Activated T-cell treated with anti-CD3 and anti-CD28 coated beads, Interleukin-2, amount 50 U/mL, for 4 hours (primary cell): ENCODE data around the gene MPP1. TPM values are rescaled to one million over a fixed set of nuclear protein-coding genes. Genes with fewer than 3 reads are reported as not detected.

Experiments used
- ATAC-seq, 2 donors: fragments of 200-7000 bp; cut with Tn5 transposase; one replicate each; pipeline ENCODE4 v1.10.0; 2021
- DNase-seq: peaks from one replicate; pipeline ENCODE4 v3.0.0-alpha.2; 2020
- H3K27me3 Mint-ChIP-seq: one replicate; pipeline ENCODE4 v1.8.0; 2021; ENCODE audit warnings: low read depth, mixed read lengths
- H3K36me3 Mint-ChIP-seq: one replicate; pipeline ENCODE4 v1.8.0; 2022; ENCODE audit warnings: mixed read lengths; ENCODE audit not compliant: insufficient read depth
- H3K4me1 Mint-ChIP-seq: one replicate; pipeline ENCODE4 v1.8.0; 2021; ENCODE audit warnings: low read depth, mixed read lengths
- H3K4me3 Mint-ChIP-seq: one replicate; pipeline ENCODE4 v1.8.0; 2021; ENCODE audit warnings: mild to moderate bottlenecking, moderate library complexity, mixed read lengths
- H3K9me3 Mint-ChIP-seq: one replicate; pipeline ENCODE4 v1.8.0; 2021; ENCODE audit warnings: mixed read lengths
- total RNA-seq, 3 donors: library from RNA; stranded (reverse); gene quantifications; one replicate each; pipeline ENCODE4 v1.2.1, GENCODE V29; 2021

Gene MPP1
- total RNA-seq, 3 donors from 2014 or later: 8.0 to 8.8 (median 8.0) TPM

- Mint-ChIP-seq H3K4me3 (no peak overlapping the region), H3K36me3 (peaks cover 36% of the 10 kb centered on the region), H3K27me3 (no peaks in the 10 kb centered on the region), H3K4me1 (peaks cover 15% of the 10 kb centered on the region), H3K9me3 (no peaks in the 10 kb centered on the region)
- DNase-seq (no peak), ATAC-seq (no peak)
Measured at GRCh38 chrX:154774622-154775021, 30.7 kb downstream of the MPP1 start.

- Mint-ChIP-seq H3K27me3 (no peaks in the 10 kb centered on the region), H3K4me1 (peaks cover 35% of the 10 kb centered on the region), H3K9me3 (no peaks in the 10 kb centered on the region), H3K36me3 (peaks cover 17% of the 10 kb centered on the region), H3K4me3 (peak within 1 kb of the TSS; percentile 89)
- ATAC-seq (peak; percentile 87 to 90), DNase-seq (peak; percentile 93)
Measured at GRCh38 chrX:154762537-154763296, 42.6 kb downstream of the MPP1 start, which contains the start of gene DKC1. Gene DKC1, plus strand, starts transcription at chrX:154762864. Its CDS starts 102 bp downstream, at chrX:154762966.

- Mint-ChIP-seq H3K27me3 (no peaks in the 10 kb centered on the region), H3K4me3 (peak overlapping the region; percentile 89), H3K36me3 (peaks cover 12% of the 10 kb centered on the region), H3K4me1 (peaks cover 33% of the 10 kb centered on the region), H3K9me3 (no peaks in the 10 kb centered on the region)
- DNase-seq (no peak), ATAC-seq (no peak)
Measured at GRCh38 chrX:154761977-154762536, 43.2 kb downstream of the MPP1 start.

- peaks cover 14% of the 10 kb centered on the region for H3K4me1 Mint-ChIP-seq
- no peaks in the 10 kb centered on the region for H3K27me3 Mint-ChIP-seq
- no peaks in the 10 kb centered on the region for H3K9me3 Mint-ChIP-seq
- no peak for ATAC-seq
- no peak overlapping the region for H3K4me3 Mint-ChIP-seq
- DNase-seq: no peak
- H3K36me3 Mint-ChIP-seq: no peaks in the 10 kb centered on the region
Measured at GRCh38 chrX:154758696-154759095, 46.6 kb downstream of the MPP1 start.

- H3K27me3 Mint-ChIP-seq: no peaks in the 10 kb centered on the region
- no peak for ATAC-seq
- no peaks in the 10 kb centered on the region for H3K36me3 Mint-ChIP-seq
- no peak for DNase-seq
- H3K9me3 Mint-ChIP-seq: no peaks in the 10 kb centered on the region
- H3K4me3 Mint-ChIP-seq: peak overlapping the region; percentile 75
- peaks cover 16% of the 10 kb centered on the region for H3K4me1 Mint-ChIP-seq
Measured at GRCh38 chrX:154751669-154752271, 53.5 kb downstream of the MPP1 start.

GRCh38 chrX:154751203-154751668 lies 54.0 kb downstream of the MPP1 start:
- Mint-ChIP-seq H3K27me3 (no peaks in the 10 kb centered on the region), H3K36me3 (no peaks in the 10 kb centered on the region), H3K4me1 (peaks cover 21% of the 10 kb centered on the region), H3K4me3 (peak overlapping the region; percentile 75), H3K9me3 (no peaks in the 10 kb centered on the region)
- DNase-seq (no peak), ATAC-seq (peak; percentile 29)

GRCh38 chrX:154750301-154751202 lies 54.7 kb downstream of the MPP1 start, which contains the start of gene GAB3:
Gene GAB3, minus strand, starts transcription at chrX:154751077. Its CDS starts 52 bp downstream, at chrX:154751025.
- Mint-ChIP-seq H3K4me1 (peaks cover 24% of the 10 kb centered on the region), H3K4me3 (peak within 1 kb of the TSS; percentile 75), H3K27me3 (no peaks in the 10 kb centered on the region), H3K9me3 (no peaks in the 10 kb centered on the region), H3K36me3 (no peaks in the 10 kb centered on the region)
- DNase-seq: peak; percentile 26
- peak; percentile 72 to 76 for ATAC-seq

GRCh38 chrX:154749856-154750255 lies 55.4 kb downstream of the MPP1 start:
- Mint-ChIP-seq H3K4me1 (peaks cover 26% of the 10 kb centered on the region), H3K4me3 (peak overlapping the region; percentile 75), H3K9me3 (no peaks in the 10 kb centered on the region), H3K27me3 (no peaks in the 10 kb centered on the region), H3K36me3 (no peaks in the 10 kb centered on the region)
- DNase-seq (no peak), ATAC-seq (no peak)

GRCh38 chrX:154748712-154749339 lies 56.5 kb downstream of the MPP1 start:
- H3K36me3 Mint-ChIP-seq: no peaks in the 10 kb centered on the region
- peak; percentile 56 to 59 for ATAC-seq
- no peaks in the 10 kb centered on the region for H3K9me3 Mint-ChIP-seq
- H3K4me3 Mint-ChIP-seq: peak overlapping the region; percentile 21
- no peaks in the 10 kb centered on the region for H3K27me3 Mint-ChIP-seq
- peak; percentile 34 for DNase-seq
- peaks cover 31% of the 10 kb centered on the region for H3K4me1 Mint-ChIP-seq

GRCh38 chrX:154742613-154743012 lies 62.7 kb downstream of the MPP1 start:
- no peaks in the 10 kb centered on the region for H3K27me3 Mint-ChIP-seq
- H3K9me3 Mint-ChIP-seq: no peaks in the 10 kb centered on the region
- ATAC-seq: no peak
- no peak overlapping the region for H3K4me3 Mint-ChIP-seq
- no peaks in the 10 kb centered on the region for H3K36me3 Mint-ChIP-seq
- H3K4me1 Mint-ChIP-seq: peaks cover 46% of the 10 kb centered on the region
- DNase-seq: no peak

- Mint-ChIP-seq H3K4me1 (peaks cover 62% of the 10 kb centered on the region), H3K36me3 (no peaks in the 10 kb centered on the region), H3K27me3 (no peaks in the 10 kb centered on the region), H3K9me3 (no peaks in the 10 kb centered on the region), H3K4me3 (no peak overlapping the region)
- ATAC-seq (no peak), DNase-seq (no peak)
Measured at GRCh38 chrX:154739952-154740465, 65.3 kb downstream of the MPP1 start.

- no peaks in the 10 kb centered on the region for H3K27me3 Mint-ChIP-seq
- H3K4me1 Mint-ChIP-seq: peaks cover 74% of the 10 kb centered on the region
- DNase-seq (peak; percentile 28), ATAC-seq (peak; percentile 16 to 51)
- H3K36me3 Mint-ChIP-seq: no peaks in the 10 kb centered on the region
- H3K4me3 Mint-ChIP-seq: no peak overlapping the region
- no peaks in the 10 kb centered on the region for H3K9me3 Mint-ChIP-seq
Measured at GRCh38 chrX:154738011-154738738, 67.1 kb downstream of the MPP1 start.

- no peak for ATAC-seq
- peak overlapping the region; percentile 13 for H3K4me3 Mint-ChIP-seq
Measured at GRCh38 chrX:154737136-154737535, 68.1 kb downstream of the MPP1 start.

More at GRCh38 chrX:154737136-154737535, 68.1 kb downstream of the MPP1 start:
- no peak for DNase-seq
- Mint-ChIP-seq H3K9me3 (no peaks in the 10 kb centered on the region), H3K4me1 (peaks cover 81% of the 10 kb centered on the region), H3K27me3 (no peaks in the 10 kb centered on the region), H3K36me3 (no peaks in the 10 kb centered on the region)
